ENCODE measurements around the gene GJC1.

DNA sequence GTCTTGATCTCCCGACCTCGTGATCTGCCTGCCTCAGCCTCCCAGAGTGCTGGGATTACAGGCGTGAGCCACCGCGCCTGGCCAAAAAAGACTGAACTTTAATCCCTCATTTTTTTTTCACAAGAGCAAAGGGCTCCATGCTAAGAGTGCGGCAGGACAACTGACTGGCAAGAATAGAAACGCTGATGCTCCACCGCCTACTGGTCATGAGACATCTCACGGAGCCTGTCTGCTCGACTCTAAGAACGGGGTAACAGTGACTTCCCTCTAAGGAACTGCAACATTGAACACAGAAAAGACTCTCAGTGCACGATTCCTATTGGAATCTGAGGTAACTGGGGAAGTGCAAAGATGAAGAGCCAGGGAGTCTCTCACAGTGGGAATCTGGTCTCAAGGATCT lies 41.5 kb upstream of the GJC1 start:
- TF ChIP-seq, protein P1, sequence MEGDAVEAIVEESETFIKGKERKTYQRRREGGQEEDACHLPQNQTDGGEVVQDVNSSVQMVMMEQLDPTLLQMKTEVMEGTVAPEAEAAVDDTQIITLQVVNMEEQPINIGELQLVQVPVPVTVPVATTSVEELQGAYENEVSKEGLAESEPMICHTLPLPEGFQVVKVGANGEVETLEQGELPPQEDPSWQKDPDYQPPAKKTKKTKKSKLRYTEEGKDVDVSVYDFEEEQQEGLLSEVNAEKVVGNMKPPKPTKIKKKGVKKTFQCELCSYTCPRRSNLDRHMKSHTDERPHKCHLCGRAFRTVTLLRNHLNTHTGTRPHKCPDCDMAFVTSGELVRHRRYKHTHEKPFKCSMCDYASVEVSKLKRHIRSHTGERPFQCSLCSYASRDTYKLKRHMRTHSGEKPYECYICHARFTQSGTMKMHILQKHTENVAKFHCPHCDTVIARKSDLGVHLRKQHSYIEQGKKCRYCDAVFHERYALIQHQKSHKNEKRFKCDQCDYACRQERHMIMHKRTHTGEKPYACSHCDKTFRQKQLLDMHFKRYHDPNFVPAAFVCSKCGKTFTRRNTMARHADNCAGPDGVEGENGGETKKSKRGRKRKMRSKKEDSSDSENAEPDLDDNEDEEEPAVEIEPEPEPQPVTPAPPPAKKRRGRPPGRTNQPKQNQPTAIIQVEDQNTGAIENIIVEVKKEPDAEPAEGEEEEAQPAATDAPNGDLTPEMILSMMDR (IDR thresholded peaks at IDR 0.05): no peak
- TF ChIP-seq POLR2A (IDR thresholded peaks at IDR 0.05): no peak
- TF ChIP-seq EP300 (IDR thresholded peaks at IDR 0.05): no peak

Measured in tibial nerve (tissue), 4 donors.